ENCODE data around the gene C12orf60.
A peak's percentile ranks its signal among the peaks of the same experiment; 100 is the strongest.

Gene C12orf60

GRCh38 chr12:14824012-14824634 lies 20.7 kb downstream of the C12orf60 start:
- no peak overlapping the region for H3K4me3 ChIP-seq (replicated peaks in 1 of 2; ENCODE audit: low read depth in 2 of 2, low read length in 2 of 2)
- DNase-seq (ENCODE audit: low read depth in 2 of 2): peak in 1 of 2 donors; percentile 57
- TF ChIP-seq, protein P1, sequence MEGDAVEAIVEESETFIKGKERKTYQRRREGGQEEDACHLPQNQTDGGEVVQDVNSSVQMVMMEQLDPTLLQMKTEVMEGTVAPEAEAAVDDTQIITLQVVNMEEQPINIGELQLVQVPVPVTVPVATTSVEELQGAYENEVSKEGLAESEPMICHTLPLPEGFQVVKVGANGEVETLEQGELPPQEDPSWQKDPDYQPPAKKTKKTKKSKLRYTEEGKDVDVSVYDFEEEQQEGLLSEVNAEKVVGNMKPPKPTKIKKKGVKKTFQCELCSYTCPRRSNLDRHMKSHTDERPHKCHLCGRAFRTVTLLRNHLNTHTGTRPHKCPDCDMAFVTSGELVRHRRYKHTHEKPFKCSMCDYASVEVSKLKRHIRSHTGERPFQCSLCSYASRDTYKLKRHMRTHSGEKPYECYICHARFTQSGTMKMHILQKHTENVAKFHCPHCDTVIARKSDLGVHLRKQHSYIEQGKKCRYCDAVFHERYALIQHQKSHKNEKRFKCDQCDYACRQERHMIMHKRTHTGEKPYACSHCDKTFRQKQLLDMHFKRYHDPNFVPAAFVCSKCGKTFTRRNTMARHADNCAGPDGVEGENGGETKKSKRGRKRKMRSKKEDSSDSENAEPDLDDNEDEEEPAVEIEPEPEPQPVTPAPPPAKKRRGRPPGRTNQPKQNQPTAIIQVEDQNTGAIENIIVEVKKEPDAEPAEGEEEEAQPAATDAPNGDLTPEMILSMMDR (IDR thresholded peaks at IDR 0.05; ENCODE audit: low read depth, low read length): no peak

GRCh38 chr12:14825256-14825655 lies 21.8 kb downstream of the C12orf60 start:
- H3K4me3 ChIP-seq (replicated peaks in 1 of 2; ENCODE audit: low read depth in 2 of 2, low read length in 2 of 2): no peak overlapping the region
- peak in 1 of 2 donors; percentile 59 for DNase-seq (ENCODE audit: low read depth in 2 of 2)
- TF ChIP-seq, protein P1 (IDR thresholded peaks at IDR 0.05; ENCODE audit: low read depth, low read length): peak; percentile 1

DNA sequence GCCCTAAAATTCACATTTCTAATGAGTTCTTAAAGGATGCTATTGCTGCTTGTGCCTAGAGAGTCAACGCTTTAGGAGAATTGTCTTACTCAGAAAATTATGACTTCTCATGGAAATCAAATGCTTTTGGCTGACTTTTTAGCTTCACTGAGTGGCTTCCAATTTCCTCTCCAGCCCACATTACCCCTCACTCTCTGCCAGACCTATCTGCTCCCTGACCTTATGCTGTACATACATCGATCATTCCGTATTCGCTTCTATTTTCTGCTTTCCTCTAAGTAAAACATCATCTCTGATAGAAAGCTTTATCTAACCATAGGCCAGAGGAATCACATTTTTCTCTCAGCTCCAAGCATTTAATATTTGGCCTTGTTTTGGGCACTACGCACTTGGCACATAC lies 23.0 kb downstream of the C12orf60 start:
- DNase-seq (ENCODE audit: low read depth in 2 of 2): no peak
- no peak overlapping the region for H3K4me3 ChIP-seq (replicated peaks in 1 of 2; ENCODE audit: low read depth in 2 of 2, low read length in 2 of 2)

DNA sequence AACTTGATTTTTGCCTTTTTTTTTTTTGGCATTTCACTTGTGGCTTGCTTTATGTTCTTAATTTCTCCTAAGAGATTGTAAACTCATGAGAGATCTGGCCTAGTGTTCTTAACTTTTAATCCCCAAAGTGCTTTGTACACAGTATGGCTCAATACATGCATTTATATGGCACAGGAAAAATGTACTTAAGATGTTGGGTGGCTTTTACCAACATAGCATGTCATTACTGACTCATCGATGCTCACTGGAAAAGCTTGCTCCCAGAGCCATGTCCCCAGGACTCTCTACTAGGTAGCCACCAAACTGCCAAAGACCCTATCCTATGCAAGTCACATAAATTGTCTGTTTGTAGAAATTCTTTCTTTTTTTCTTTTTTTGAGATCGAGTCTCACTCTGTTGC lies 23.6 kb downstream of the C12orf60 start:
- DNase-seq (ENCODE audit: low read depth in 2 of 2): no peak
- TF ChIP-seq, protein P1 (IDR thresholded peaks at IDR 0.05; ENCODE audit: low read depth, low read length): no peak
- no peak overlapping the region for H3K4me3 ChIP-seq (replicated peaks in 1 of 2; ENCODE audit: low read depth in 2 of 2, low read length in 2 of 2)

More for the DNA sequence above, 23.0 kb downstream of the C12orf60 start:
- TF ChIP-seq, protein P1 (IDR thresholded peaks at IDR 0.05; ENCODE audit: low read depth, low read length): no peak

DNA sequence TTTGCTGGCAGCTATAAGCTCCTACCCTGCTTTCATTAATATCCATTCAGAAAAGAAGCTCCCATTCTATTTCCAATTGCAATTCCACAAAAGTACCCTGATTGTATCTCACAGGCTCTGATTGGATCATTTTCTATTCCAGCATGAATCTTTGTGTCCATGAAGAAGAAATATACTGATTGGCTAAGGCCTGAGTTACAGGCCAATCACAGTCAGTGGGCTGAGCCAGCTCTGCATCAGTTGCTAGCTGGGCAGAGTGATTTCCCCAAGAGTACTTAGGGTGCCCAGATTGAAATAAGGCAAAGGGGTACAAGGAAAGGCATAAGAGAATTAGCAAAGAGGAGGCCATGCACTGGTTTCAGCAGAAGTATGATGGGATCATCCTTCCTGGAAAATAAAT lies 25.4 kb downstream of the C12orf60 start:
- peak in 1 of 2 donors; percentile 50 for DNase-seq (ENCODE audit: low read depth in 2 of 2)
- TF ChIP-seq, protein P1 (IDR thresholded peaks at IDR 0.05; ENCODE audit: low read depth, low read length): no peak
- no peak overlapping the region for H3K4me3 ChIP-seq (replicated peaks in 1 of 2; ENCODE audit: low read depth in 2 of 2, low read length in 2 of 2)

DNA sequence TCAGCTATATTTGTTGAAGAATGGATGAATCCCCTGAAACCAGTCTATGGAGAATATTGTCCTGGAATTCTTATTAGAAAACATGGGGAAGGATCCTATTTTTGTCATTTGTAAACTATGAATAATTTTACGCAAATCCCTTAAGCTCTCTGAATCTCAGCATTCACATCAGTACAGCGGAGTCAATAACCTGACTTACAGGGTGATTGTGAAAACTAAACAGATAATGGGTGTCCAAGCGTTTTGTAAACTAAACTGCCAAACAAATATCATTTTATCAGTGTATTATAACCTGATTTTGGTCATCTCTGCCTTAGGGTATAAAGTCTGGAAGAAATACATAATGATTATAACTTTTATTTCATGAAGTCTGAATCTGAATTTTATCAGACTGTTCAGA lies 29.9 kb downstream of the C12orf60 start:
- DNase-seq (ENCODE audit: low read depth in 2 of 2): no peak
- TF ChIP-seq, protein P1 (IDR thresholded peaks at IDR 0.05; ENCODE audit: low read depth, low read length): no peak
- H3K4me3 ChIP-seq (replicated peaks in 1 of 2; ENCODE audit: low read depth in 2 of 2, low read length in 2 of 2): no peak overlapping the region

GRCh38 chr12:14833952-14834351 lies 30.5 kb downstream of the C12orf60 start:
- no peak for DNase-seq (ENCODE audit: low read depth in 2 of 2)
- H3K4me3 ChIP-seq (replicated peaks in 1 of 2; ENCODE audit: low read depth in 2 of 2, low read length in 2 of 2): no peak overlapping the region
- TF ChIP-seq, protein P1 (IDR thresholded peaks at IDR 0.05; ENCODE audit: low read depth, low read length): no peak

Data from cardiac fibroblast (primary cell).